ENCODE data around the gene LITAFD.

DNA sequence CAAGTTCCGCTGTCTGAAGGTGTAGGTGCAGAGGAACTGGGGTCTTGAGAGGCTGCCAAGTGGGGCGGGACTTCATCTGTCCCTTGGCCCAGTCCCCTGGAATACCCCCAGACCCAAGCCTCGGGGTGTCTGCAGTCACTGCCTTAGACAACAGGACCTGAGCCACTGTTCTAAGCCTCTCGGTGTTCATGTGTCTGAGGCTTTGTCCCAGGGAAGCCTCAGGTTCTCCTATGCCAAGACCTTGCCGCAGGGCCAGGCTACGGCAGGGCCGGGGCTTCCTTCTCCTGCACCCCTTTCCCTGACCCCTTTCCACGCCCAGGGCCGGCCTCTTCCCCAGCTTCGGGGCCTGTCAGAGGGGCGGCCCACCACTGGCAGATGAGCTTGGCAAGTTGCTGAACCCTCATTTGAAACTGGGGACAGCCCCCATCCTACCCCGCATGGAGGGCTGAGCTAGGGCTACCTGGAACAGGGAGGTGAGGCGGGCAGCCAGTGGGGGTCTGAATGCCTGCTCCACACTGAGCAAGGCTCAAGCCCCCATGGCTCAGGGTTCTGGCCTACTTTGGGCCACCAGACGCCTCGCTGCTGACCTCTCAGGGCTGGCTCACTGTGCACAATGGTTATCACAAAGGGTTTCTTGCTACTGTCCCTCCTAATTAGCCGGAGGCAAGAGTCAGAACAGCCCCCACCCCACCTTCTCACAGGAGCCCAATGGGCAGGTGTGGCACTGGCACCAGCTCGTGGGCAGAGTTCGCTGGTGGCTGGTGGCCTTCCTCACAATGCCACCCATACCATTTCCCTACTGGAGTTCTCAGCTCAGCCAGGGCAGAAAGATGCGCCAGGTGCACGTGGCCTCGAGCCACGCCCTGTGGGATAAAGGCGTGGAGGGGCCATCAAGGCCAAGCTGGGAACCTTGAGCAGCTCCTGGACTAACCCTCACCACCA, 7.1 kb downstream of the LITAFD start:
- TF ChIP-seq, protein P1, sequence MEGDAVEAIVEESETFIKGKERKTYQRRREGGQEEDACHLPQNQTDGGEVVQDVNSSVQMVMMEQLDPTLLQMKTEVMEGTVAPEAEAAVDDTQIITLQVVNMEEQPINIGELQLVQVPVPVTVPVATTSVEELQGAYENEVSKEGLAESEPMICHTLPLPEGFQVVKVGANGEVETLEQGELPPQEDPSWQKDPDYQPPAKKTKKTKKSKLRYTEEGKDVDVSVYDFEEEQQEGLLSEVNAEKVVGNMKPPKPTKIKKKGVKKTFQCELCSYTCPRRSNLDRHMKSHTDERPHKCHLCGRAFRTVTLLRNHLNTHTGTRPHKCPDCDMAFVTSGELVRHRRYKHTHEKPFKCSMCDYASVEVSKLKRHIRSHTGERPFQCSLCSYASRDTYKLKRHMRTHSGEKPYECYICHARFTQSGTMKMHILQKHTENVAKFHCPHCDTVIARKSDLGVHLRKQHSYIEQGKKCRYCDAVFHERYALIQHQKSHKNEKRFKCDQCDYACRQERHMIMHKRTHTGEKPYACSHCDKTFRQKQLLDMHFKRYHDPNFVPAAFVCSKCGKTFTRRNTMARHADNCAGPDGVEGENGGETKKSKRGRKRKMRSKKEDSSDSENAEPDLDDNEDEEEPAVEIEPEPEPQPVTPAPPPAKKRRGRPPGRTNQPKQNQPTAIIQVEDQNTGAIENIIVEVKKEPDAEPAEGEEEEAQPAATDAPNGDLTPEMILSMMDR (IDR thresholded peaks at IDR 0.05): no peak
- no peak for TF ChIP-seq POLR2A (IDR thresholded peaks at IDR 0.05)

Measured in adrenal gland (tissue), 5 donors.